Upper lobe of left lung (tissue), 6 donors: Measurements from ENCODE around the gene TTI1. TPM values are rescaled to one million over a fixed set of nuclear protein-coding genes. Genes with fewer than 3 reads are reported as not detected.

Experiments used
- ATAC-seq, 2 donors: fragments of 200-7000 bp; cut with Tn5 transposase; one replicate each; pipeline ENCODE4 v1.9.1; 2022; ENCODE audit warnings: mild to moderate bottlenecking in 2 of 2, moderate library complexity in 2 of 2; ENCODE audit not compliant: low FRiP score in 2 of 2
- DNase-seq, 2 donors: peaks; one replicate each; pipeline ENCODE4 v3.0.0-alpha.2; 2019 to 2020
- H3K27ac ChIP-seq, 4 donors: fragments of 200-600 bp; sonication (generic); one replicate each; pipeline ENCODE4 v1.5.1; 2016 to 2019
- H3K27me3 ChIP-seq, 4 donors: fragments of 200-600 bp; sonication (generic); one replicate each; pipeline ENCODE4 v1.5.1; 2017 to 2019
- H3K36me3 ChIP-seq, 4 donors: fragments of 200-600 bp; sonication (generic); one replicate each; pipeline ENCODE4 v1.5.1; 2016 to 2019
- H3K4me1 ChIP-seq, 4 donors: fragments of 200-600 bp; sonication (generic); one replicate each; pipeline ENCODE4 v1.5.1; 2018 to 2019
- H3K4me3 ChIP-seq, 4 donors: fragments of 200-600 bp; sonication (generic); one replicate each; pipeline ENCODE4 v1.5.1; 2017 to 2019; ENCODE audit warnings: mild to moderate bottlenecking in 2 of 4, moderate library complexity in 1 of 4
- H3K9me3 ChIP-seq, 4 donors: fragments of 200-600 bp; sonication (generic); one replicate each; pipeline ENCODE4 v1.5.1; 2018 to 2019
- CTCF ChIP-seq, 6 experiments: fragments of 450-650 bp in 4 of 6; fragments of 200-600 bp in 2 of 6; sonication (generic) in 2 of 6; IDR thresholded peaks; one replicate each; pipeline ENCODE4 v1.5.1; 2016 to 2019; ENCODE audit warnings: antibody characterized with exemption in 6 of 6
- EP300 ChIP-seq, 4 donors: sonication (generic); formaldehyde crosslinking; IDR thresholded peaks; one replicate each; pipeline ENCODE4 v1.5.1; 2017; ENCODE audit warnings: antibody characterized with exemption in 4 of 4, control low read depth in 2 of 4
- POLR2A ChIP-seq, 4 donors: fragments of 450-650 bp; IDR thresholded peaks; one replicate each; pipeline ENCODE4 v1.5.1; 2016 to 2017; ENCODE audit warnings: antibody characterized with exemption in 4 of 4, mild to moderate bottlenecking in 2 of 4
- POLR2AphosphoS5 ChIP-seq, 2 donors: sonication (generic); formaldehyde crosslinking; IDR thresholded peaks; one replicate each; pipeline ENCODE4 v1.5.1; 2017; ENCODE audit warnings: antibody characterized with exemption in 2 of 2
- WGBS, 2 donors: methylation state at CpG; one replicate each; pipeline ENCODE4 v1.1.5; 2017 to 2018; 5-methylcytosine and 5-hydroxymethylcytosine counted together
- total RNA-seq, 6 donors: library from RNA; depleted of rRNA in 4 of 6; stranded (reverse); fragments of >200 nt in 4 of 6; gene quantifications; one replicate each; pipeline versions ENCODE4 v1.1.0 to v1.2.1, GENCODE V29; 2016 to 2021
- donor health status: DM: no; HTN: no; CAD: no; lungs with moderate emphysema.
- donor health status: DM: no; HTN: yes; CAD: no; lungs with severe emphysema.

Gene TTI1
- total RNA-seq, 6 donors from 2014 or later = 11.2 to 30.4 (median 15.1) TPM

DNA sequence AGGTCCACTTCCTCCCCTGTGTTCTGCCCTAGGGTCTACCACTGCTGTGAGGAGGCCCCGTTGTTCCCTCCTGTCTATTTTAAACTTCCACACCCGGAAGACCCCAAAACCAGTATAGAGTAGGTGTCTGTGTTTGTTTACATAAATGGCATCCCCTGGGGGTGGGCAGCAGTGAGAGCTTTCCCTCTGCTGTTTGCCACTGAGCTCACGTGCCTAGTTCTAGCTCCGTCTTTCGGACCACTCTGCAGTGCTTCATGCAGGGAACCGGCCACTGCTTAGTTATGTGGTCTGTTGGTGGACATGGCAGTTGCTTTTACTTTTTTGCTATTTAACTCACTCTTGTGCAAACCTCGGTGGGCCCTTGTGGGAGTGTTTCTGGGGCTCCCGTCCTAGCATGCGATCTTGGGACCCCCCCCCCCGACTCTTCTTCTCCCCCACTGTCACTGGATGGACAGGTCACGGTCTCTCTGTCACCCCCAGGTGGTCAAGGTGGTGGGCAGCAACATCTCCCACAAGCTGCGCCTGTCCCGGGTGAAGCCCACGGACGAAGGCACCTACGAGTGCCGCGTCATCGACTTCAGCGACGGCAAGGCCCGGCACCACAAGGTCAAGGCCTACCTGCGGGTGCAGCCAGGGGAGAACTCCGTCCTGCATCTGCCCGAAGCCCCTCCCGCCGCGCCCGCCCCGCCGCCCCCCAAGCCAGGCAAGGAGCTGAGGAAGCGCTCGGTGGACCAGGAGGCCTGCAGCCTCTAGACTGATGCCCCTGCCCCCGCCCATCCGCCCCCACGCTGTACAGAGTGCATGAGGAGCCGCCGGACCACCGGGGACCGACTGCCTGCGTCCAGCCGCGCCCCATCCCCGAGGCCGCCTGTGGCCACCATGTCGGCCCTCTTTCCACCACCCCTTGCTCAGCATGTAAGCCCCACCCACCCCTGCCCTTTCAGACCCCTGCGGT, 89.5 kb downstream of the TTI1 start:
- H3K27ac ChIP-seq = no peak overlapping the region
- DNase-seq (peak; percentile 18 to 80), ATAC-seq (peak in 1 of 2 donors; percentile 20)
- no peaks in the 10 kb centered on the region for H3K4me1 ChIP-seq
- H3K9me3 ChIP-seq = no peaks in the 10 kb centered on the region
- no peaks in the 10 kb centered on the region for H3K36me3 ChIP-seq
- TF ChIP-seq CTCF (IDR thresholded peaks at IDR 0.05) = no peak
- TF ChIP-seq EP300 (IDR thresholded peaks at IDR 0.05) = no peak
- TF ChIP-seq POLR2A (IDR thresholded peaks at IDR 0.05) = no peak
- no peak for TF ChIP-seq POLR2AphosphoS5 (IDR thresholded peaks at IDR 0.05)
- no peaks in the 10 kb centered on the region for H3K27me3 ChIP-seq
- WGBS, 2 donors = 88% methylated on average over 16 to 25 of the region's 47 CpGs
- no peak overlapping the region for H3K4me3 ChIP-seq

GRCh38 chr20:37943033-37943432, 90.2 kb downstream of the TTI1 start:
- DNase-seq (peak in 1 of 2 donors; percentile 55), ATAC-seq (no peak)
- no peak overlapping the region for H3K27ac ChIP-seq
- H3K27me3 ChIP-seq = no peaks in the 10 kb centered on the region
- 67% methylated on average over 12 of the region's 12 CpGs for WGBS, 2 donors
- H3K36me3 ChIP-seq = no peaks in the 10 kb centered on the region
- no peaks in the 10 kb centered on the region for H3K9me3 ChIP-seq
- H3K4me1 ChIP-seq = no peaks in the 10 kb centered on the region
- TF ChIP-seq EP300 (IDR thresholded peaks at IDR 0.05) (no peak), POLR2A (IDR thresholded peaks at IDR 0.05) (no peak), POLR2AphosphoS5 (IDR thresholded peaks at IDR 0.05) (no peak), CTCF (IDR thresholded peaks at IDR 0.05) (no peak)
- H3K4me3 ChIP-seq = no peak overlapping the region

DNA sequence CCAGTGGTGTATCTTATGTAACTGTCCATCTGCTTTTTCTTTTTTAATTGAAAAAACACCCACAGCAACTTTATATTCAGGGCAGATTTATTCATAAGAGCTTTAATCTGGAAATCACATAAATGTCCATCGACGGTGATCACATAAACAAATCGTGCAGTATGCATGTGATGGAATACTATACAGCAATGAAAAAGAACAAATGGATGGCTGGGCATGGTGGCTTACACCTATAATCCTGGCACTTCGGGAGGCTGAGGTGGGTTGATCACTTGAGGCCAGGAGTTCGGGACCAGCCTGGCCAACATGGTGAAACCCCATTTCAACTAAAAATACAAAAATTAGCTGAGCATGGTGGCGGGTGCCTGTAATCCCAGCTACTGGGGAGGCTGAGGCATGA, 91.3 kb downstream of the TTI1 start:
- no peak for ATAC-seq
- WGBS, 2 donors = 85 to 94% methylated on average over 6 of the region's 6 CpGs
- Histone ChIP-seq H3K9me3 (no peaks in the 10 kb centered on the region), H3K36me3 (no peaks in the 10 kb centered on the region), H3K4me1 (no peaks in the 10 kb centered on the region), H3K4me3 (no peak overlapping the region), H3K27ac (no peak overlapping the region), H3K27me3 (no peaks in the 10 kb centered on the region)
- peak in 1 of 2 donors; percentile 1 for DNase-seq
- TF ChIP-seq CTCF (IDR thresholded peaks at IDR 0.05) = no peak
- TF ChIP-seq POLR2A (IDR thresholded peaks at IDR 0.05) = no peak
- TF ChIP-seq EP300 (IDR thresholded peaks at IDR 0.05) = no peak
- no peak for TF ChIP-seq POLR2AphosphoS5 (IDR thresholded peaks at IDR 0.05)

GRCh38 chr20:37941332-37941731, 91.9 kb downstream of the TTI1 start:
- no peak overlapping the region for H3K4me3 ChIP-seq
- TF ChIP-seq POLR2AphosphoS5 (IDR thresholded peaks at IDR 0.05) = no peak
- no peak for TF ChIP-seq EP300 (IDR thresholded peaks at IDR 0.05)
- no peak for TF ChIP-seq CTCF (IDR thresholded peaks at IDR 0.05)
- no peak for TF ChIP-seq POLR2A (IDR thresholded peaks at IDR 0.05)
- peak in 1 of 2 donors; percentile 14 for DNase-seq
- no peak for ATAC-seq
- H3K4me1 ChIP-seq = no peaks in the 10 kb centered on the region
- no peak overlapping the region for H3K27ac ChIP-seq
- WGBS, 2 donors = 73 to 76% methylated on average over 7 to 8 of the region's 8 CpGs
- H3K9me3 ChIP-seq = no peaks in the 10 kb centered on the region
- H3K36me3 ChIP-seq = no peaks in the 10 kb centered on the region
- H3K27me3 ChIP-seq = no peaks in the 10 kb centered on the region
